Measurements from ENCODE around the gene UBE2O. TPM values are rescaled to one million over a fixed set of nuclear protein-coding genes. Genes with fewer than 3 reads are reported as not detected.
A peak's percentile ranks its signal among the peaks of the same experiment; 100 is the strongest.

The UBE2O gene
- total and polyA plus RNA-seq, 2 donors (not counting 1 experiment from before 2014, with no cell fraction given) = 11.5 to 12.4 TPM

DNA sequence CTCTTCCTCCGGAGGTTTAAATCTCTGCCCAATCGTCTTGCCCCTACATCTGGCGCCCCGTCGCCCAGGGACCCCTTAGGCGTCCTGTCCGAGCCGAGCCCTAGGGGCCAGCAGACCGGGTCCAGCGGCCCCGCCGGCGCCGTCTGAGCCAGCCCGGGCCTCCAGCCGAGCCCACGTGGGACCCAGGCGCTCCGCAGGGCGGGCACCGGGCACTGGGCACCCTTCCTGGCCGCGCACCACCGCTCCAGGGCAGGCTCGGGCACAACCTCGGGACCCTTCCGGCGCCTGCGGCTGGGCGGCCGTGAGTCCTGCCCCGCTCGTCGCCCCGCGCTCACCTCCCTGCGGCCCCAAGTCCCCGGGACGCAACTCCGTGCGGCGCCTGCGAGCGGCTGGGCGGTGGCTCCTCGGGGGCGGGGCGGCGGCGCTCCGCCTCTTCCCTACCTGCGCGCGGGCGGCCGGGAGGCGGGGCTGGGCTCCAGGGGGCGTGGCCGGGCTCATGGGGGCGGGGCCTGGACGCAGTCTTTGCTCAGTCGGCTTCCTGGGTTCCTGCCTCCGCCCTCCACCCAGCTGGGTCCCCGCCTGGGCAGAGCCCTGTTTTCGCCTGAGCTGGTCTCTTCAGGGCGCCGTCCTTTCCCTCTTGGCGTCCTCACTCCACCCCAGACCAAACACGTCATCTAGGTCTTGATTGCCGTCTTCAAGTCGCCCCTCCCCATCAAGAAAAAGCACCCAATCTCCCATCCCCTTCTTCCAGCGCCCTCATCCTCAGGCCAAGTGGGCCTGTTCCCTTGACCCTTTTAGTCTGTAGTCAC, 48.3 kb upstream of the UBE2O start, which contains the start of gene RHBDF2:
TSS of gene RHBDF2 (minus strand) at position 406 of the 809 bp plus-strand sequence. CDS start 19,899 bp downstream, outside the sequence.
- H3K4me3 ChIP-seq (replicated peaks in 1 of 4; ENCODE audit: control extremely low read depth in 1 of 4, insufficient read depth in 1 of 4, low read depth in 3 of 4, low read length in 4 of 4) = peak within 1 kb of the TSS; percentile 31 to 66 (median 48)
- no peaks in the 10 kb centered on the region for H4K20me1 ChIP-seq (ENCODE audit: control insufficient read depth, extremely low read depth, insufficient read depth, low read length)
- H3K4me1 ChIP-seq (ENCODE audit: control insufficient read depth, extremely low read depth, insufficient read depth, low read length) = peaks cover 18% of the 10 kb centered on the region
- H3K27ac ChIP-seq (ENCODE audit: insufficient read depth, low read length) = no peak within 1 kb of the TSS
- TF ChIP-seq, protein P1, sequence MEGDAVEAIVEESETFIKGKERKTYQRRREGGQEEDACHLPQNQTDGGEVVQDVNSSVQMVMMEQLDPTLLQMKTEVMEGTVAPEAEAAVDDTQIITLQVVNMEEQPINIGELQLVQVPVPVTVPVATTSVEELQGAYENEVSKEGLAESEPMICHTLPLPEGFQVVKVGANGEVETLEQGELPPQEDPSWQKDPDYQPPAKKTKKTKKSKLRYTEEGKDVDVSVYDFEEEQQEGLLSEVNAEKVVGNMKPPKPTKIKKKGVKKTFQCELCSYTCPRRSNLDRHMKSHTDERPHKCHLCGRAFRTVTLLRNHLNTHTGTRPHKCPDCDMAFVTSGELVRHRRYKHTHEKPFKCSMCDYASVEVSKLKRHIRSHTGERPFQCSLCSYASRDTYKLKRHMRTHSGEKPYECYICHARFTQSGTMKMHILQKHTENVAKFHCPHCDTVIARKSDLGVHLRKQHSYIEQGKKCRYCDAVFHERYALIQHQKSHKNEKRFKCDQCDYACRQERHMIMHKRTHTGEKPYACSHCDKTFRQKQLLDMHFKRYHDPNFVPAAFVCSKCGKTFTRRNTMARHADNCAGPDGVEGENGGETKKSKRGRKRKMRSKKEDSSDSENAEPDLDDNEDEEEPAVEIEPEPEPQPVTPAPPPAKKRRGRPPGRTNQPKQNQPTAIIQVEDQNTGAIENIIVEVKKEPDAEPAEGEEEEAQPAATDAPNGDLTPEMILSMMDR (conservative IDR thresholded peaks at IDR 0.05 in 1 of 2, IDR thresholded peaks at IDR 0.05 in 1 of 2; ENCODE audit: low read depth in 1 of 2, low read length in 2 of 2) = no peak
- TF ChIP-seq EZH2 (IDR thresholded peaks at IDR 0.05; ENCODE audit: low read length, missing control alignments) = no peak
- peak within 1 kb of the TSS; percentile 77 for H2AFZ ChIP-seq (ENCODE audit: low read length)
- H3K4me2 ChIP-seq (ENCODE audit: extremely low read depth, insufficient read depth, low read length) = peak within 1 kb of the TSS; percentile 80
- H3K27me3 ChIP-seq (ENCODE audit: control insufficient read depth, insufficient read depth, low read length) = no peaks in the 10 kb centered on the region
- no peaks in the 10 kb centered on the region for H3K36me3 ChIP-seq (ENCODE audit: control insufficient read depth, insufficient read depth, low read length)
- no peaks in the 10 kb centered on the region for H3K79me2 ChIP-seq (ENCODE audit: control insufficient read depth, insufficient read depth, low read length)
- DNase-seq (ENCODE audit: low read depth in 2 of 2) = peak; percentile 70
- H3K9me3 ChIP-seq (ENCODE audit: control insufficient read depth, insufficient read depth, low read depth, low read length) = no peaks in the 10 kb centered on the region
- peak within 1 kb of the TSS; percentile 46 for H3K9ac ChIP-seq (ENCODE audit: insufficient read depth, low read length)

DNA sequence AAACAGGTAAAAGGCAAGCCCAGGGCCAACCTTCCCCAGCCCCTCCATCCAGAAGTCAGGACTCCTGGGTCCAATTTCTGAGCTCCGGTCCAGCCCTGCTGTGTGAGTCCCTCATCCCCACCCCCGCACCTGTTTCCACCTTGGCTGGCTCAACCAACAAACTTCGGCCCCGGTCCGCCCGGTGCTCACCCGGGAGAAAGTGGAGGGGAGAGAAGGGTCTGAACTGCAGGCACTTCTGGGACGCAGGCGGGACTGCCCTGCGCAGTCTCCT, 47.7 kb upstream of the UBE2O start:
- no peaks in the 10 kb centered on the region for H3K36me3 ChIP-seq (ENCODE audit: control insufficient read depth, insufficient read depth, low read length)
- H3K4me3 ChIP-seq (replicated peaks in 1 of 4; ENCODE audit: control extremely low read depth in 1 of 4, insufficient read depth in 1 of 4, low read depth in 3 of 4, low read length in 4 of 4) = peak overlapping the region; percentile 31 to 57 (median 46)
- TF ChIP-seq EZH2 (IDR thresholded peaks at IDR 0.05; ENCODE audit: low read length, missing control alignments) = no peak
- TF ChIP-seq, protein P1 (conservative IDR thresholded peaks at IDR 0.05 in 1 of 2, IDR thresholded peaks at IDR 0.05 in 1 of 2; ENCODE audit: low read depth in 1 of 2, low read length in 2 of 2) = no peak
- H3K9ac ChIP-seq (ENCODE audit: insufficient read depth, low read length) = no peak overlapping the region
- H3K9me3 ChIP-seq (ENCODE audit: control insufficient read depth, insufficient read depth, low read depth, low read length) = no peaks in the 10 kb centered on the region
- no peak overlapping the region for H3K27ac ChIP-seq (ENCODE audit: insufficient read depth, low read length)
- peak overlapping the region; percentile 80 for H3K4me2 ChIP-seq (ENCODE audit: extremely low read depth, insufficient read depth, low read length)
- no peaks in the 10 kb centered on the region for H4K20me1 ChIP-seq (ENCODE audit: control insufficient read depth, extremely low read depth, insufficient read depth, low read length)
- H3K79me2 ChIP-seq (ENCODE audit: control insufficient read depth, insufficient read depth, low read length) = no peaks in the 10 kb centered on the region
- H3K27me3 ChIP-seq (ENCODE audit: control insufficient read depth, insufficient read depth, low read length) = no peaks in the 10 kb centered on the region
- H2AFZ ChIP-seq (ENCODE audit: low read length) = no peak overlapping the region
- peaks cover 18% of the 10 kb centered on the region for H3K4me1 ChIP-seq (ENCODE audit: control insufficient read depth, extremely low read depth, insufficient read depth, low read length)
- no peak for DNase-seq (ENCODE audit: low read depth in 2 of 2)

DNA sequence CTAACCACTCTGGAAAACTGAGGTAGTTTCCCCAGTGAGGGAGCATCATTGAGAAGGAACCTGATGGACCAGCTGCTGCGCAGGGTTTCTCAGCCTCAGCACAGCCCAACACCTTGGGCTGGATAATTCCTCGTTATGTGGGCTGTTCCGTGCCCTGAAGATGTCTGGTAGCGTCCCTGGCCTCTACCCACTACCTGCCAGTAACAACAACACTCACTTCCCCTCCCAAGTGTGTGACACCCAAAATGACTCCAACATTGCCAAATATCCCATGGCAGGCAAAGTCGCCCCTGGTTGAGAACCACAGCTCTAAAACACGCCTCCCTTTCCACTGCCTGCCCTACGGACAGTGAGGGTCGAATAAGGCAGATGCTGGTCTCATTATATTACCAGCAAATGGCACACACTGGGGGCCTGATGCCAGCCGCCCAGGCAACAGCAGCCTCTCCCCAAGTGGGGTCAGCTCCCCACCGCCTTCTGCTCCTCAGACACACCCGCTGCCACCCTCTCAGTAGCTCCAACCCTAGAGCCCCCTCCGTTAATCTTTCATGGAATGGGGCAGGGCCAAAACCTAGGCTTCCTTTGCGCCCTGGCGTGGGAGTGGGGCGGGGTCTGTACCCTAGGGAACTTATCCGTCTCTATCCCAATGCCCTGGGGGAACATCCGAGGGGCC, 47.3 kb upstream of the UBE2O start:
- peaks cover 18% of the 10 kb centered on the region for H3K4me1 ChIP-seq (ENCODE audit: control insufficient read depth, extremely low read depth, insufficient read depth, low read length)
- no peak for DNase-seq (ENCODE audit: low read depth in 2 of 2)
- H3K79me2 ChIP-seq (ENCODE audit: control insufficient read depth, insufficient read depth, low read length) = no peaks in the 10 kb centered on the region
- no peaks in the 10 kb centered on the region for H3K27me3 ChIP-seq (ENCODE audit: control insufficient read depth, insufficient read depth, low read length)
- H3K4me3 ChIP-seq (replicated peaks in 1 of 4; ENCODE audit: control extremely low read depth in 1 of 4, insufficient read depth in 1 of 4, low read depth in 3 of 4, low read length in 4 of 4) = peak overlapping the region in 3 of 4 experiments; percentile 39 to 57 (median 54)
- H2AFZ ChIP-seq (ENCODE audit: low read length) = no peak overlapping the region
- no peaks in the 10 kb centered on the region for H4K20me1 ChIP-seq (ENCODE audit: control insufficient read depth, extremely low read depth, insufficient read depth, low read length)
- H3K27ac ChIP-seq (ENCODE audit: insufficient read depth, low read length) = no peak overlapping the region
- peak overlapping the region; percentile 80 for H3K4me2 ChIP-seq (ENCODE audit: extremely low read depth, insufficient read depth, low read length)
- no peak overlapping the region for H3K9ac ChIP-seq (ENCODE audit: insufficient read depth, low read length)
- no peaks in the 10 kb centered on the region for H3K9me3 ChIP-seq (ENCODE audit: control insufficient read depth, insufficient read depth, low read depth, low read length)
- TF ChIP-seq EZH2 (IDR thresholded peaks at IDR 0.05; ENCODE audit: low read length, missing control alignments) = no peak
- TF ChIP-seq, protein P1 (conservative IDR thresholded peaks at IDR 0.05 in 1 of 2, IDR thresholded peaks at IDR 0.05 in 1 of 2; ENCODE audit: low read depth in 1 of 2, low read length in 2 of 2) = no peak
- no peaks in the 10 kb centered on the region for H3K36me3 ChIP-seq (ENCODE audit: control insufficient read depth, insufficient read depth, low read length)

Data from fibroblast of lung (primary cell).